ENCODE data around the gene HIRA. TPM values are rescaled to one million over a fixed set of nuclear protein-coding genes. Genes with fewer than 3 reads are reported as not detected.

The HIRA gene
- total RNA-seq, 1 donor, result 19.0 TPM

DNA sequence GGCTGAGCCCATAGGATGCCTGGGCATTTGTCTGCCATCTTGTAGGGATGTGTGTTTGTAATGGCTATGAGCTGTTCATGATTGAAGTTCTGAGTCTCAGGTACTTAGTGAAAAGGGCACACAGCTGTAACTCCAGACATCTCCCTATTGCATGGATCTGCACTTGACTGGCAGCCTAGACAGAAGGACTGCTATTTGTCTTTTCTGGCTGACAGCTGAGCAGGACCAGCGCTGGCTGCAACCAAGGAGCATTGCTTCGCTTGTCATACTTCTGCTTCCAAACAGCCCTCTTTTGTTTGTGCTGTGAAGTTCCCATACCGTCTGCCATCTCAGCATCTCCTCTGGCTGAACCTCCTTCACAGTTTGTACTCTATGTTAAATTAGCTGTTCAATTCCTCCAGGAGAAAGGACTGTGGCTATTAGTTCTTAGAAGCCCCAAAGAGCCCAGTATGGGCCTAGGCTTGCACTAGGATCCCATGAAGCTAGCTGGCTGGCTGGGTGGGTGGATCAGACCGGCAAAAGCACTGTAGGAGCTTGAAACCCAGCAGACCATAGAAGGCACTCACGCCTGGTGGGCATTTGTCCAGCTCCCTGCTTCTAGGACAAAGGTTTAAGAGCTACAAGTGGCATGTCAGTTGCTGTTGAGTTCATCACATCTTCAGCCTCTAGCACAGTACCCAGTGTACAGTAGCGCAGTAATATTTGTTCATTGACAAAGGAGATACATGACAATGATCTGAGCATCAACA, 20.4 kb downstream of the HIRA start:
- TF ChIP-seq, protein P1, sequence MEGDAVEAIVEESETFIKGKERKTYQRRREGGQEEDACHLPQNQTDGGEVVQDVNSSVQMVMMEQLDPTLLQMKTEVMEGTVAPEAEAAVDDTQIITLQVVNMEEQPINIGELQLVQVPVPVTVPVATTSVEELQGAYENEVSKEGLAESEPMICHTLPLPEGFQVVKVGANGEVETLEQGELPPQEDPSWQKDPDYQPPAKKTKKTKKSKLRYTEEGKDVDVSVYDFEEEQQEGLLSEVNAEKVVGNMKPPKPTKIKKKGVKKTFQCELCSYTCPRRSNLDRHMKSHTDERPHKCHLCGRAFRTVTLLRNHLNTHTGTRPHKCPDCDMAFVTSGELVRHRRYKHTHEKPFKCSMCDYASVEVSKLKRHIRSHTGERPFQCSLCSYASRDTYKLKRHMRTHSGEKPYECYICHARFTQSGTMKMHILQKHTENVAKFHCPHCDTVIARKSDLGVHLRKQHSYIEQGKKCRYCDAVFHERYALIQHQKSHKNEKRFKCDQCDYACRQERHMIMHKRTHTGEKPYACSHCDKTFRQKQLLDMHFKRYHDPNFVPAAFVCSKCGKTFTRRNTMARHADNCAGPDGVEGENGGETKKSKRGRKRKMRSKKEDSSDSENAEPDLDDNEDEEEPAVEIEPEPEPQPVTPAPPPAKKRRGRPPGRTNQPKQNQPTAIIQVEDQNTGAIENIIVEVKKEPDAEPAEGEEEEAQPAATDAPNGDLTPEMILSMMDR (IDR thresholded peaks at IDR 0.05; ENCODE audit: insufficient read depth, low read depth, low read length), result no peak
- H3K4me3 ChIP-seq (ENCODE audit: low read depth, low read length), result no peak overlapping the region
- no peak for DNase-seq (ENCODE audit: low read depth)

DNA sequence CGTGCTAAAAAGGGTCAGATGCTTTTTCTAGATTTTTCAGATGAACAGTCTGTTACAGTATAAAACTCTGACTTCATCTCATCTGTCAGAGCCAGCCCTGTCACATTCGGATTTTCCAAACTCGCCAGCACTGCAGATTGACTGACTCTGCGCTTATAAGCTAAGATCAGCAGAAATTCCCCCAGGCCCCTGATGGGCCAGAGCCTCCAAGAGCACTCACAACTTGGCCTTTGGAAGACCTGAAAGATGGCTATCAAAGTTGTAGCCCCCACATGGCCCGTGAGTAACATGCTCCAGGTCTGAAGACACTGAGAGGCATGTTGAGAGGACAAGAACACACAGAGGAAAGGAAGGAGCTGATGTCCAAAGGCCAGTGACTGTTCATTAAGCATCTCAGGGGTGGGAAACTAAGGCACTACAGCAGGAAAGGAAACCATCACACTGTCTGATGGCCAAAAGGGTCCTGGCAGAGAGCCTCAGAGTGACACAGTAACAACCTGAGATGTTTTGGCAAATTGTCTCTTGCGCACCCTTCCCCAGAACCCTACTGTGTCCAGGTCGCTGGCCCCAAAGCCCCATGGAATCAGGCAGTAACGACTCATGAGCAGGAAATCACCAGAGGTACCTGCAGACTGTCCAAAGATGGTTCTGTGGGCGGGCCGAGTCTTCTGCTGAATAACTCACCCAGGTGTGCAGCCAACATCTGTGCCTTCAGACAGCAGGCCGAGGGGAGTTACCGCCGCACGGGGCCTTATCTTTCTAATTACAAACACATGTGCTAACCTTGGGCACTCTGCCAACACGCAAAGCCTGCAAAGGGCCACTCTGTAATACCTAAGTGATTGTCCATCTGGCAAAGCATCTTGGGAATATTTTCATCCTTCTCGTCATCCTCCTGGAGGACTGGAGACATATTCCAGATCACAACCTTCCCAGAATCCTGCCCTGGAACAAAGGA, 23.6 kb downstream of the HIRA start:
- H3K4me3 ChIP-seq (ENCODE audit: low read depth, low read length), result no peak overlapping the region
- TF ChIP-seq, protein P1 (IDR thresholded peaks at IDR 0.05; ENCODE audit: insufficient read depth, low read depth, low read length), result no peak
- DNase-seq (ENCODE audit: low read depth), result peak; percentile 49

DNA sequence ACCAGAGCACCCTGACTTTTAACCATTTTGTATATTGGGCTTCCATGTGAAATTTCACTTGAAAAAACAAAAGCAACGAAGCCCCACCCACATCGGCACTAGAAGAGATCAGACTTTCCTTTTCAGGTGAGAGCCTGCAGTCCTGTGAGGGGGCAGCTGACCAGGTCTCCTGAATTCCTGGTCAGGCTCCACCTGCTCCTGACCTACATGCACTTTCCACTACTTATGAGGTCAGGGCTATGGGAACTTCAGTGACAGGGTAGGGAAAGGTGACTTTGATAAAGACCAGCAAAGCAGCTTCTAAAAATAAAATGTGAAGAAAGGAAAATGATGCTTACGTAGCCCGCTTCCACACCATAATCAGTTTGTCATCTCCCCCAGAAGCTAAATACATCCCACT, 24.7 kb downstream of the HIRA start:
- no peak overlapping the region for H3K4me3 ChIP-seq (ENCODE audit: low read depth, low read length)
- TF ChIP-seq, protein P1 (IDR thresholded peaks at IDR 0.05; ENCODE audit: insufficient read depth, low read depth, low read length), result no peak
- DNase-seq (ENCODE audit: low read depth), result no peak

DNA sequence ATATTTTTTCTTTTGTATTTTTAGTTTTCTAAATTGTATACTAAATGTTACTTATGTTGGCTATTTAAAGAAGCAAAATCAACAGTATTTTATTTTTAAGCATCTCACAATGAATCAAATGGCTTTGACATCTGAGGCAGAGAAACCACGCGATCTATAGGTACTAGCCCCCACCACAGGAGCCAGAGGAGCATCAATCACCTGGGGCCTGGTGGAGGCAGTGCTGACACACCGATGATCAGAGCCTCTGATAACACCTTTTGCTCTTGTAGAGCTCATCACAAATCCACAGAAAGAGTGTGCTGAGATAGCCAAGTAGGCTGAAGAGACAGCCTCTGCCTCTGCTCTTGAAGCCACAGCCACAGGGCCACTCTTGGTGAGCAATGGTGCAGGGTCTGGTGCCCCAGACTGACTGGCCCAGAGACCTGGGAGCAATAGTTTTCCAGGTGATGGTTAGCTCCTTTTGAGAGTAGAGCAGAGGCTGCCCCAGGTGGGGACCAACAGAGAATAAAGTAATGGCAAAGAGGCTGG, 25.2 kb downstream of the HIRA start:
- DNase-seq (ENCODE audit: low read depth), result no peak
- no peak overlapping the region for H3K4me3 ChIP-seq (ENCODE audit: low read depth, low read length)
- TF ChIP-seq, protein P1 (IDR thresholded peaks at IDR 0.05; ENCODE audit: insufficient read depth, low read depth, low read length), result no peak

DNA sequence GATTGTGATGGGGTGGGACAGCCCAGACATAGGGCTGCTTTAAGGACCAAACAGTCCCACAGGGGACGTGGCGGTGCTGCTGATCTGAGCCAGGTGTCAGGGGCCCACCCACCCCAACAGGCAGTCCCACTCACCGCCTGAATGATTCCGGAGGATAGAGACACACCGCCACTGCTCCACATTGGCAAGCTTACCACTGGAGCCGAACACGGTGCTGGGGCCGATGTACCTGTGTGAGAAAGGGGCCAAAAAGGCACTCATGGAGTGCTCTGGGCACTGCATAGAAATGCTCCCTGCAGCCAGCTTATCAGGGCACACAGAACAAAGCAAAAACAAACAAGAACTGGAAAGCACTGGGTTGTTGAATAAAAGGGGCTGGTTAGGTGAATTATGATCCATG, 25.9 kb downstream of the HIRA start:
- TF ChIP-seq, protein P1 (IDR thresholded peaks at IDR 0.05; ENCODE audit: insufficient read depth, low read depth, low read length), result no peak
- DNase-seq (ENCODE audit: low read depth), result no peak
- H3K4me3 ChIP-seq (ENCODE audit: low read depth, low read length), result no peak overlapping the region

DNA sequence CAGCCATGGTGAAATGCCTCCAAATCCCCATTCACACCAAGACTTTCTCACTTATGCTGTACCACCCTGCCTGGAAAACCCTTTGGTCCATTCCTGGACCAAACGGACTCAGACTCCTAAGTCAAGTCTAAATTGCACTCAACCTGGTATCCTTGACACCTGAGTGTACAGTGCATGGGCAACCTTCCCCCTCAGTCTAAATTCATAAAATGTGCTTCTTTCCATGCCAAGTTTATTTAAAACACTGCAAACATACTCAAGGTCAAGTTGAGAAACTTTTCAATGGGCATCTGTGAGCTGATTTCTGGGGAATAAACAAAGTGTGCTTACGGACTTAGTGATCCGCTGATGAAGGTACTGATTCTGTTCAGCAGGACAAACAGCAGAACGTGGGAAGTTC, 26.4 kb downstream of the HIRA start:
- DNase-seq (ENCODE audit: low read depth), result no peak
- TF ChIP-seq, protein P1 (IDR thresholded peaks at IDR 0.05; ENCODE audit: insufficient read depth, low read depth, low read length), result no peak
- no peak overlapping the region for H3K4me3 ChIP-seq (ENCODE audit: low read depth, low read length)

Data from fibroblast of villous mesenchyme (primary cell).